Fibroblast of skin of right quadriceps (primary cell): ENCODE measurements around the gene TUBG2.

Experiments
- DNase-seq: peaks from one replicate; pipeline ENCODE4 v3.0.0-alpha.2; 2013

TUBG2 gene

DNA sequence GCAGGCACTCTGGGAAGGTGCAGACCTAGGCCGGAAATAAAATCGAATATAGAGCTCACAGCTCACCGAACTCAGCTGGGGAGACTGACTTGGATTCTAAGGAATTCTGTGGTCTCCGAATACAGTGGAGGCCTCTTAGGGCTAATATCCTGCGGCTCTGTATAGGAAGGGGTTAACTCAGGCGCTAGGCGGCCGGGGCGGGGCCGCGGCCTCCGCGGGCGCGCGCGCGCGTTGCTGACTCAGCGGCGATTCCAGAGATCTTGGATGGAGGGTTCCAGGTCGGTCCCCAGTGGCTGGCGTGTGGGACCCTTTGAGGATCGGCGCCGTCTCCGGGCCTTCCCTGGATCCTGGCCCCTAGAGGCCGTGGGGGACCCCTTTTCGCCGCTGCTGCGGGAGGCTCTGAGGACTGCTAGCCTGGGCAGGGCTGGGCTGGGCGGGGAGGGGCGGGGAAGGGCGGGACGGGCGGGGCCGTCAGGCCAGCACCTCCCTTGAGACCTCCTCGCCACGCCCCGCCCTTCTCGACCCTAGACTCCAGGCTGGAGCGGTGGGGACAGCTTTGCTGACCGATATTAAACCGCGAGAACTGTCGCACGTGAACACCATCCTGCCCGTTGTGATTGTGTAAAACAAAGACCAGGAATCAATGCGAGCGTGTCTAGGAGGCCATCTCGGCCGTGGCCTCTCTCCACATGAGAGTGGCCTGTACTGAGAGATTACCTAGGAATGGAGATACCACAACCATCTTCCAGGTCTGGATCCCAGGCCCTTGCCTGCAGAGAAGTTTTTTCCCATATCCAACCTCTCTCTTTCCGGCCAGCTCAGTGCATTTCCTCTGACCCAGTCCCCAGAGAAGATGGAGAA is 19.1 kb downstream of the TUBG2 start:
- DNase-seq = peak; percentile 89

DNA sequence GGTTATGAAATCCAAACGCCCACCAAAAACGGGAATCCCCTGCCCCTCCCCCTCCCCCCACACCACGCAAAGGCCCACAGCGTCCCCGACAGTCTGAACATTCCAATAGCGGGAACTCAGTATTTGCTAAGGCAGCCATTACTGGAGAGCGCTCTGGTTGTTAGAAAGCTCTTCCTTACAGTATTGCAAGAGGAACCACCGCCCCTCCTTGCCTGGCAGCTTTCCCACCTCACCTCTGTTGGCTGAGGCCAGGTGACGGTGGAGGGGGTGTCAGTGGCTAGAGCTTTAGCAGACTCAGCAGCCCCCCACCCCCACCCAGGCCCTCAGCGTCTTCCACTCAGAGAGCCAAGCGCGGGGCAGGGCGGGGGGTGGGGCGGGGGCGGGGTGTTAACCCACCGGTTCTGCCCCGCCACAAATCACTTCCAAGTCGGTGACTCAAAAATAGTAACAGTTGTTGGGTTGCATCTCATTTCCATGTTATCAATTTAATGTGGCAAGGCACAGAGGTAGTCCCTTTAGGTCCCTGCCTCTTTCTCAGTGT is 19.9 kb downstream of the TUBG2 start:
- DNase-seq = peak; percentile 69

DNA sequence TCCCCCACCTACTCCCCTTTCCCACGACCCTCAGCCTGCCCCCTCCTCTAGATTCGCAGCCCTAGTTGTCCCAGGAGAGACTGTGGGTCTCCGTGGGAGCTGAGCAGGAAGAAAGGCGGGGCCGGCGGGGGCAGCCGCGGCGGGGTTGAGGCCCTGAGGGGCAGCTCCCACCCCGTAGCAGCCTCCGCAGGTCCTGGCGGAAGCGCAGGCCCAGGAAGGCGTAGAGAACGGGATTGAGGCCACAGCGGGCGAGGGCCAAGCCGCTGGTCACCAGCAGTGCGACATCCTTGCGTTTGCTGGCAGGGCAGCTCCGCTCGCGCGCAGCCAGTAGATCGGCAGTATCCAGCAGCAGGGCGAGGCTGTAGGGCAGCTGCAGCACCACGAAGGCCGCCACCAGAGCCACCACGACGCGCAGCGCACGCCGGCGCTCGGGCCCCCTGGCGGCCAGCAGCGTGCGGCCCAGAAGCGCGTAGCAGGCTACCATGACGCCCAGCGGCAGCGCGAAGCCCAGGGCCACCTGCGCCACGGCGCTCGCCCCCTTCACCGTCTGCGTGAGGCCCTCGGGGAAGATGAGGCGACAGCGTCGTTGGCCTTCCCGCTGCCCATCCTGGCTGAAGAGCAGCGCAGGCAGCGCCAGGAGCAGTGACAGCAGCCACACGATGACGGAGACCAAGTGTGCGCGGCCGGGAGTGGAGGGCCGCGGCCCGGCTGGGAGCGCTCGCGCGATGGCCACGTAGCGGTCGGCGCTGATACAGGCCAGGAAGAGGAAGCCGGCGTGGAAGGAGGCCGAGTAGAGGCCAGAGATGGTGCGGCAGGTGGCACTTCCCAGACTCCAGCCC is 20.6 kb downstream of the TUBG2 start:
- peak; percentile 80 for DNase-seq

DNA sequence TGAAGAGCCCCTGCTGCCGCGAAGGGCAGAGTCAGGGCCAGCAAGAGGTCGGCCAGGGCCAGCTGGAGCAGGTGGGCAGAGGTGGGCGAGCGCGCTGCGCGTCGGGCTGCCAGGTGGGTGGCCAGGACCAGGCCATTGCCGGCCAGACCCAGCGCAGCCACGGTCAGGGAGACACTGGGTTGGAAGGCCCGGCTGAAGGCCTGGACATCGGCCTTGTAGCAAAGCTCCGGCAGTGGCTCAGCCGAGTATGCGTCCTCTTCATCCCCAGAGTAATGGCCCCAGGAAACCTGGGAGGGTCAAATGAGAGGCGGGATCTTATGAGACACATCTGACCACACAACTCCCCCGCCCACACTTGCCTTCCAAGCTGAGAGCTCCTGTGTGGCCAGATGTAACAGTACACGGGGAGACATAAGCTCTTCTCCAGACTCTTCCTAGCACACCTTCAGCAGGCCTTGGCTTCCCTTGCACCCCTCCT is 21.3 kb downstream of the TUBG2 start:
- no peak for DNase-seq

DNA sequence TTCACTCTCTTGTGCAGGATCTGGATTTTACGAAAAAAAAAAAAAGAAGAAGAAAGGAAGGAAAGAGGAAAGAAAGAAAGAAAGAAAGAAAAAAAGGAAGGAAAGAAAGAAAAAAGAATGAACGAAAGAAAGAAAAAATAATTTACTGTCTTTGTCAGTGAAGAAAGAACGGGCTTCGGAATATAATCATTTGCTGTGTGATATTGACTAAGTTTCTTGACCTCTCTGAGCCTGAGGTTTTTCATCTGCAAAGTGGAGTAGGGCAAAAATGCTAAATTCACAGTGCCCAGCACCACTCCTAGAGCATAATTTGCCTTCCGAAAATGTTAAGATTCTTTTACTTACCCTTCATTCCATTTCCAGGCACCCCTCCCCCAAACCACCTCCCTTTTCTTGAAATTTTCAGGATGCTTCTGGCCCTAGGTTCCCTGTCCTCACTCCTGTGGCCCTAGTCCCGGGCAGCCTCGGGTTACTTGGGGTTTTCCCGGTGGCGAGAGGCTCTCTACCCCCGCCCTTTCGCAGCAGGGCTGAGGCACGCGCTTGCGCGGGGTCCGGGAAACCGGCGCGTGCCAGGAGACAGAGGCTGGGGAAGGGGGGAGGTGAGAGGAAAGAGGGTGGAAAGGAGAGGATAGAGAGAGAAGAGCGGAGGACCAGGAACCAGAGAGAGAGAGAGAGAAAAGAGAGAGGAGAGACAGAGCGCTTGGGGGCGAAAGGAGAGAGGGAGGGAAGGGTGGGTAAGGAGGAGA is 23.1 kb downstream of the TUBG2 start, which contains the start of gene CNTNAP1:
Gene CNTNAP1 (plus strand): TSS at position 556 of the 746 bp plus-strand sequence. CDS start 299 bp downstream, outside the sequence.
- DNase-seq = peak; percentile 82

DNA sequence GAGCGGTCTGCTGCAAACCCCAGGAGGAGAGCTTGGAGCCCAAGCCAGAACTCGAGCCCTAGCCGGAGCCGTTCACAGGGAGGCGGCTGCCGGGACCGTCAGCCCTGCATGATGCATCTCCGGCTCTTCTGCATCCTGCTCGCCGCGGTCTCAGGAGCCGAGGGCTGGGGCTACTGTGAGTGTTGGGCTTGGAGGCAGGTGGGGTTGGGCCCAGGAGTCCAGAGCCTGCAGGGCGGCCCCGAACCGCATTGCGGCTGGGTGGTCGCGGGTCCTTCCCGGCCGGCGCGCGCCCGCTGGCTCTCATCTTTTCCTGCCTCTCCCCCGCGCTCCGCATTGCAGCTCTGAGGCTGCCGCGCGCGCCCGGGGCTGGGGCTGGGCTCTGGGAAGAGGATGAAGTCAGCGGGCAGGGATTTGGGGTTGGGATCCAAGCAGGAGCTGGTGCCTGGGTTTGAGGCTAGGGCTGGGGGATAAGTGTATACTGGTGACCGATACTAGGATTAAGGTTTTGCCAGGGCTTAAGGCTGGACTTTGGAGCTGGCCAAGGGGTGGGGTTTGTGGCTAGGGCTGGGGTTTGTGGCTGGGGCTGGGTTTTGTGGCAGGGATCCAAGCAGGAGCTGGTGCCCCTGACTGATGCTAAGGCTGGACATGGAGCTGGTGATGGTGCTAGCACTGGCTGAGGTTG is 23.8 kb downstream of the TUBG2 start:
- DNase-seq = peak; percentile 51

DNA sequence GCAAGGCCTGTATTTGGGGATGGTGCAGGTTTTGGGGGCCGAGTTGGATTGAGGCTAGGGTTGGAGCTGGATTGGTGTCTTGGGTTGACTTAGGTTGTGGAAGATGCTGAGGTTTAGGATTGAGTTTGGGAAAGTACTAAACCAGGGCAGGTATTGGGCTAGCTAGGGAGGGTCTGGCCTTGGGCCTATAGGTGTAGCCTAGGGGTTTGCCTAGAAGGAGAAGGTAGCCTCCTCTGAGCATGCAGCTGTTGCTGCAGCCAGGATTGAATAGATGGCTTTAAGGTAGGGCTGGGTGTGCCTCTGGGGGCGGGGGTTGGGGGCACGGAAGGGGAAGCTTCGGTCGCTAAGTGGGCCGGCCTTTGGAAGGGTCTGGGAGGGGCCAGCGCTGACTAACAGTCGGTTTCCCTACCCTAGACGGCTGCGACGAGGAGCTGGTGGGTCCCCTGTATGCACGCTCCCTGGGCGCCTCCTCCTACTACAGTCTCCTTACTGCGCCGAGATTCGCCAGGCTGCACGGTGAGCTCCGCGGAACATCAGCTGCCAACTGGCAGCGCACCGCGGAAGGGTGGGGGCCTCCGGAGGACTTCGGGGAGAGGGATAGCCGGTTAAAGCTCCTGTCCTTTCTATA is 24.4 kb downstream of the TUBG2 start:
- DNase-seq = peak; percentile 26

DNA sequence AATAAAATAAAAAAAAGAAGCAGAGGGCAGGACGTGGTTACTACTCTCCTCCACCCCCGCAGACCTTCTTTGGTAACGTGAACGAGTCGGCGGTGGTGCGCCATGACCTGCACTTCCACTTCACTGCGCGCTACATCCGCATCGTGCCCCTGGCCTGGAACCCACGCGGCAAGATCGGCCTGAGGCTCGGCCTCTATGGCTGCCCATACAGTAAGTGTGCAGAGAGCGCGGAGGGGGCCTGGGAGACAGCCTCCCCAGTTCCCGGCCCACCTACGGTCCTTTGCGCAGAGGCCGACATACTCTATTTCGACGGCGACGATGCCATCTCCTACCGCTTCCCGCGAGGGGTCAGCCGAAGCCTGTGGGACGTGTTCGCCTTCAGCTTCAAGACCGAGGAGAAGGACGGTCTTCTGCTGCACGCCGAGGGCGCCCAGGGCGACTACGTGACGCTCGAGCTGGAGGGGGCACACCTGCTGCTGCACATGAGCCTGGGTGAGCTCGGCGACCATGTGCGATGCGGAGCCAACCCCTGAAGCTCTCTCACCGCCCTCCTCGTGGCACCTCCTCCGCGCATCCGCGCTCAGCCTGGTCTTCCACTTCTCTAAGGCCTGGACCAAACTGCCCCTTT is 26.0 kb downstream of the TUBG2 start:
- DNase-seq = no peak

DNA sequence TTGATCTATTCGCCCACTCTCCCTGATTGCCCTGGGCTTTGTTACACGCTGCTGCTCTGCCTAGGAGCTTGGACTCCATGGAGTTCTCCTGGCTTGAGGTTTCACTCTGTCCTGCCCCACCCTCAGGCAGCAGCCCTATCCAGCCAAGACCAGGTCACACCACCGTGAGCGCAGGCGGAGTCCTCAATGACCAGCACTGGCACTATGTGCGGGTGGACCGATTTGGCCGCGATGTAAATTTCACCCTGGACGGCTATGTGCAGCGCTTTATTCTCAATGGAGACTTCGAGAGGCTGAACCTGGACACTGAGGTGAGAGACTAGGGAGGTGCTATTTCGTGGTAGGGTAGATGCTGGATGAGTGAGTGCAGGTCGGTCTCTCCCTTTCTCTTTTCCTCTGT is 26.7 kb downstream of the TUBG2 start:
- no peak for DNase-seq

DNA sequence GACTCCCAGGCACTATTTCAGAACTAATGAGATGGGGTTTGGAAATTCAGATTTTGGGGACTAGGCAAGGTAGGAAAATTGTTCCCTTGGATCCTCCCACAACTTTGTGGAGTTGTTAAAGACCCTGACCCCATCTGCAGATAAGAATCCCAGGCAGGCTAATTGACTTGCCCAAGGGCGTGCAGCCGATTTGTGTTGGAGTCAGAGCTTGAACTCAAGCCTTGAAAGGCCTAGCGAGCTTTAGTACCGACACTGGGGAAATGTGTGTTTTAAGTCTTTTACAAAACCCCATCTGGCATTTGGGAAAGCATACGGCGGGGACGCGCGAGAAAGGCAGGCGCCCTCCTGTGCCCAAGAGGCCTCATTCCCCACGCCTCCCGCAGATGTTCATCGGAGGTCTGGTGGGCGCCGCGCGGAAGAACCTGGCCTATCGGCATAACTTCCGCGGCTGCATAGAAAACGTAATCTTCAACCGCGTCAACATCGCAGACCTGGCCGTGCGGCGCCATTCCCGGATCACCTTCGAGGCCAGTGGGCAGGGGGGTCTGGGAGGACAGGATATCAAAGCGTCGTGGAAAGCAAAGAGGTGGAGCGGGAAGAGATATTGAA is 27.5 kb downstream of the TUBG2 start:
- no peak for DNase-seq

DNA sequence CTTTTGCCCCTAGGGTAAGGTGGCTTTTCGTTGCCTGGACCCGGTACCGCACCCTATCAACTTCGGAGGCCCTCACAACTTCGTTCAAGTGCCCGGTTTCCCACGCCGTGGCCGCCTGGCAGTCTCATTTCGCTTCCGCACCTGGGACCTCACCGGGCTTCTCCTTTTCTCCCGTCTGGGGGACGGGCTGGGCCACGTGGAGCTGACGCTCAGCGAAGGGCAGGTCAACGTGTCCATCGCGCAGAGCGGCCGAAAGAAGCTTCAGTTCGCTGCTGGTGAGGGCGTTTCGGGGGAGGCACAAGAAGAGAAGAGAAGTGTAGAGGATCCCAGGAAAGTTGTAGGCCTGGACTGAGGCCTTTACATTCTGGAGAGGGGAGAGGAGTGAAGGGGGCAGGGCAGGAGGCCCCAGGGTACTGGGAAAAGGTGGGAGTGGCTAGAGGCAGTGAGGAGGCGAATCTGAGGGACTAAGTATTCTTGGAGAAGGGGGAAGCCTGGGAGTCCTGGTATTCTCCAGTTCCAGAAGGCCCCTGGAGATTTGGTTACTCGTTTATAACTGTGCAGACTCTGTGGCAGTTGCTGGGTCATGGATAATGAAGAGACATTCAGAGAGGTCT is 28.7 kb downstream of the TUBG2 start:
- DNase-seq = no peak

DNA sequence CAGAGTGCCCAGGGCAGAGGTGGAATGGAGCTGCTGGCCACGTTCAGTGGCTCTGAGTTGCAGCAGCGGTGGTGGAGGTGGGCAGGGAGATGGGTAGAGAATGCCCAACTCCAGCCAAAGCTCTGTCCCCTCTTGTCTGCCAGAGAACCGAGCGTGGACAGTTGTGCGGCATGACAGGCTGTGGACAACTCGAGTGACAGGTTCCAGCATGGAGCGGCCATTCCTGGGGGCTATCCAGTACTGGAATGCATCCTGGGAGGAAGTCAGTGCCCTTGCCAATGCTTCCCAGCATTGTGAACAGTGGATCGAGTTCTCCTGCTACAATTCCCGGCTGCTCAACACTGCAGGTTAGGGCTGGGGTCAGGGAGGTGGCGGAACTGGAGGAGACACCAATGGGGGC is 31.5 kb downstream of the TUBG2 start:
- no peak for DNase-seq

DNA sequence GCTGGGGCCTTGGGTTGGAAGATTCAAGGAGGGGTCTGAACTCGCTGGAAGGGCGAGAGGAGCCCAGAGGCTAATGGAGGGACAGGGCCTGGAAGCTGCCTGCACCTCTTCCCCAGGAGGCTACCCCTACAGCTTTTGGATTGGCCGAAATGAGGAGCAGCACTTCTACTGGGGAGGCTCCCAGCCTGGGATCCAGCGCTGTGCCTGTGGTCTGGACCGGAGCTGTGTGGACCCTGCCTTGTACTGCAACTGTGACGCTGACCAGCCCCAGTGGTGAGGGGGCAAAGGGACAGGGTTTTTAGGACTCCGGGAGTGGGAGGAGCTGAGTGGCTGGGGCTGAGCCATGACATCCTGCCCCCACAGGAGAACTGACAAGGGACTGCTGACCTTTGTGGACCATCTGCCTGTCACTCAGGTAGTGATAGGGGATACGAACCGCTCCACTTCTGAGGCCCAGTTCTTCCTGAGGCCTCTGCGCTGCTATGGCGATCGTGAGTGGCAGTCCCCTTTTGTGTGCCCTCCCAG is 32.0 kb downstream of the TUBG2 start:
- no peak for DNase-seq

DNA sequence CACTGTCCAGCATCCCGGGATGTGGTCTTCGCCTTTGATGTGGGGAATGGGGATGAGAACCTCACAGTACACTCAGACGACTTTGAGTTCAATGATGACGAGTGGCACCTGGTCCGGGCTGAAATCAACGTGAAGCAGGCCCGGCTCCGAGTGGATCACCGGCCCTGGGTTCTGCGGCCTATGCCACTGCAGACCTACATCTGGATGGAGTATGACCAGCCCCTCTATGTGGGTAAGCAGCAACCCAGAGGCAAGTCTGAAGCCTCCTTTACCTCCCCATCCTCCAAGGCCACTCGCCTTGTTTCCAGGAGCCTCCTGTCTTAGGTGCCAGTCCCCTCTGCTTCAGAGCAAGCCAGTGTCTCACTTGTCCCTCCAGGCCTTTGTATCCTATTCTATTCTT is 33.4 kb downstream of the TUBG2 start:
- DNase-seq = no peak

DNA sequence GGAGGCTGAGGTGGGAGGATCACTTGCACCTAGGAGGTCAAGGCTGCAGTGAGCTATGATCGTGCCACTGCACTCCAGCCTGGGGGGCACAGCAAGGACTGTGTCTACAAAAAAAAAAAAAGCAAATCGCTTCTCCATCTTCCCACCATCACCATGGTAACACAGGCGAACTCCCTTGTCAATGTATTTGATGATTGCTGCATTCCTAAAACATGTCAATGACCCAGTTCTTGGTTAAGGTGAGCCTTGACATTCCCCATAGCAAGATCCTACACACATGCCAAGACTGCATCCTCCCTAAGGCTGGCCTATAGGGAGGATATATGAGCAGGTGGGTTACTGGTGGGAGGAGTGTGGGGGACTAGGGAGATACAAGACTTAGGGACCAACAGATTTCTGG is 35.4 kb downstream of the TUBG2 start:
- no peak for DNase-seq

DNA sequence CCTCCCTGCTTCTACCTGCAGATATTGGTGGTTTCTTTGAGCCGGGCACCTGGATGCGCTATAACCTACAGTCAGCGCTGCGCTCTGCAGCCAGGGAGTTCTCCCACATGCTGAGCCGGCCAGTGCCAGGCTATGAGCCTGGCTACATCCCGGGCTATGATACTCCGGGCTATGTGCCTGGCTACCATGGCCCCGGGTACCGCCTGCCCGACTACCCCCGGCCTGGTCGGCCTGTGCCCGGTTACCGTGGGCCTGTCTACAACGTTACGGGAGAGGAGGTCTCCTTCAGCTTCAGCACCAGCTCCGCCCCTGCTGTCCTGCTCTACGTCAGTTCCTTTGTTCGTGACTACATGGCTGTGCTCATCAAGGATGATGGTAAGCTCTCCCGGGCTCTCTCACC is 36.4 kb downstream of the TUBG2 start:
- no peak for DNase-seq

DNA sequence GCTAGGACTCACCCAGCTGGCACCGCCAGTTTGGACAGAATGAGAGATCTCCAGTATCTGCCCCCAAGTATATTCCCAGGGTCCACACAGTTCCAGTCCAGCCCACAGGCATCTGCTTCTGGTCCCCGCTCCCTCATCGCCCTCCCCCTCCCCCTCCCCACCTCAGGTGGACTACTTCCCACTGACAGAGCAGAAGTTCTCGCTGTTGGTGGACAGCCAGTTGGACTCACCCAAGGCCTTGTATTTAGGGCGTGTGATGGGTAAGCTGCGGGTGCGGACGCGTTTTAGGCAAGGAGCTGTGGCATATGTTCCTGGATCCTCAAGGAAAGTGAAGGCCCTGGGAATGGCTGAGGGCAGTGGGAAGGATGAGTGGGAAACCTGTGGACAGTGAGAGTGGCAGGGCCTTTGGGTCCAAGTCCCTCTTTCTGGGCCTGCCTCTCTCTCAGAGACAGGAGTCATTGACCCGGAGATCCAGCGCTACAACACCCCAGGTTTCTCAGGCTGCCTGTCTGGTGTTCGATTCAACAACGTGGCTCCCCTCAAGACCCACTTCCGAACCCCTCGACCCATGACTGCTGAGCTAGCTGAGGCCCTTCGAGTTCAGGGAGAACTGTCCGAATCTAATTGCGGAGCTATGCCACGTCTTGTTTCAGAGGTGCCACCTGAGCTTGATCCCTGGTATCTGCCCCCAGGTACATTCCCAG is 38.2 kb downstream of the TUBG2 start:
- DNase-seq = no peak

DNA sequence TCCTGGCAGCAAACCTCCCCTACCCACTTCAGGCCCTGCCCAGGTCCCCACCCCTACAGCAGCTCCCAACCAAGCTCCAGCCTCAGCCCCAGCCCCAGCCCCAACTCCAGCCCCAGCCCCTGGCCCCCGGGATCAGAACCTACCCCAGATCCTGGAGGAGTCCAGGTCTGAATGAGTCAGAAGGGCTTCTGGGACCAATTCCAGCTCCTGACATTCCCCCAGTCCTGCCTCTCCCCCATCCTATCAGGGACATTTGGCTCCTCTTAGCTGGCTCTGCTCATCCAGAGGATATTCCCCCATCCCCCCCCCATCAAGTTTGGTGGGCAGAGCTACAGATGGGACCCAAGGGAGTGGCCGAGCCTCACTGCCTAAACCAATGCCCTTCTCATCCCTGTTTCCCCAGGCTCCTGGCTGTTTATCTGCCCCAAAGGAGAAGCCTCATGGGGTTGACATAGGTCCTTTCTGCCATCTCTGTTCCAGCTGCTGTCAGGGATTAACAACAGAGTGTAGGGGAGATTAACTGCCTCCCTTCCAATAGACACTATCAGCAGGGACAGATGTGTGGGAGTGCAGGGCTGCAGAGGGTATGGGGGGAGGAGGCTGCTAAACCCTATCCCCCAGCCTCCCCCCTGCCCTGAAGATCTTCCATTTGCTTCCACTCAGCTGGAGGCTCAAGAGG is 39.8 kb downstream of the TUBG2 start:
- DNase-seq = peak; percentile 91

DNA sequence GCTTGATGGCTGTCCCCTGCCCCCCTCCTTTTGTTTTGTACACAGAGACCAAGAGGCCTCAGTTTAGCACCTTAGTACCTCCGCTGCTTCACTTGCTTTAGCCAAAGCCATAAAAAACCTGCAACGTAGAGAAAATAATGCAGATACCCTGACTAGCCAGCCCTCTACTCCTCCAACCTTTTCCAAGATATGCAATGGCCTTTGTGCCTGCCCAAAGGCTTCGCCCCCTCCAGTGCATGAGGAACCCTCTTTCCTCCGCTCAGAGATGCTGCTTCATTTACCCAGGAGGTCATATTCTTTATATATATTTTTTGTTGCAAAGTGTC is 40.3 kb downstream of the TUBG2 start:
- DNase-seq = no peak
